GM12864 (cell line): ENCODE data around the gene UBALD2.

Source experiments
- DNase-seq: peaks from one replicate; pipeline ENCODE4 v3.0.0-alpha.2; 2011; ENCODE audit warnings: low read depth
- H3K4me3 ChIP-seq: 2 replicates; pipeline ENCODE4 v1.5.1; 2011; ENCODE audit warnings: mild to moderate bottlenecking, low read depth, low read length, control low read depth
- TF ChIP-seq, protein P1 (sequence below): IDR thresholded peaks from 2 replicates; pipeline ENCODE4 v1.5.1; 2011; ENCODE audit warnings: low read depth, mild to moderate bottlenecking, moderate library complexity, low read length, control low read depth, inconsistent platforms; ENCODE audit errors: missing control alignments

UBALD2 gene

DNA sequence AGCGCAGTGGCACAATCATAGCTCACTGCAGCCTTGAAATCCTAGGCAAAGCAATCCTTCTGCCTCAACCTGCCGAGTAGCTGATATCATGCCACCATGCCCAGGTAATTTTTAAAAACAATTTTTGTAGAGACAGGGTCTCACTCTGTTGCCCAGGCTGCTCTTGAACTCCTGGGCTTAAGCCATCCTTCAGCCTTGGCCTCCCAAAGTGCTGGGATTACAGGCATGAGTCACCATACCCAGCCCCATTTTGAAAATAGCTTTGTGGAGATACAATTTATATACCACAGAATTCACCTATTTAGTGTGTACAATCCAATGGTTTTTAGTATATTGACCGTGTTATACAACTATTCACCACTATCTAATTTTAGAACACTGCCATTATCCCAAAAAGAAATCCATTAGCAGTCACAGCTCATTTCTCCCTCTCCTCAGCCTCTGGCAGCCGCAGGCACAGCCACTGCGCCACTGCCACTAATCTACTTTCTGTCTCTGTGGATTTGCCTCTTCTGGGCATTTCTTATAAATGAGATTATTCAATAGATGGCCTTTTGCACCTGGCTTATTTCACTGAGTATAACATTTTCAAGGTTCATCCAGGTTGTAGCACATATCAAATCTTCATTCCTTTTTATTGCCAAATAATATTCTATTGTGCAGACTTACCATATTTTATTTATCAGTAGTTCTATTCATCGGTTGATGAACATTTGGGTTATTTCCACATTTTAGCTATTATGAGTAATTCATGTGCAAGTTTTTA lies 31.4 kb upstream of the UBALD2 start:
- TF ChIP-seq, protein P1, sequence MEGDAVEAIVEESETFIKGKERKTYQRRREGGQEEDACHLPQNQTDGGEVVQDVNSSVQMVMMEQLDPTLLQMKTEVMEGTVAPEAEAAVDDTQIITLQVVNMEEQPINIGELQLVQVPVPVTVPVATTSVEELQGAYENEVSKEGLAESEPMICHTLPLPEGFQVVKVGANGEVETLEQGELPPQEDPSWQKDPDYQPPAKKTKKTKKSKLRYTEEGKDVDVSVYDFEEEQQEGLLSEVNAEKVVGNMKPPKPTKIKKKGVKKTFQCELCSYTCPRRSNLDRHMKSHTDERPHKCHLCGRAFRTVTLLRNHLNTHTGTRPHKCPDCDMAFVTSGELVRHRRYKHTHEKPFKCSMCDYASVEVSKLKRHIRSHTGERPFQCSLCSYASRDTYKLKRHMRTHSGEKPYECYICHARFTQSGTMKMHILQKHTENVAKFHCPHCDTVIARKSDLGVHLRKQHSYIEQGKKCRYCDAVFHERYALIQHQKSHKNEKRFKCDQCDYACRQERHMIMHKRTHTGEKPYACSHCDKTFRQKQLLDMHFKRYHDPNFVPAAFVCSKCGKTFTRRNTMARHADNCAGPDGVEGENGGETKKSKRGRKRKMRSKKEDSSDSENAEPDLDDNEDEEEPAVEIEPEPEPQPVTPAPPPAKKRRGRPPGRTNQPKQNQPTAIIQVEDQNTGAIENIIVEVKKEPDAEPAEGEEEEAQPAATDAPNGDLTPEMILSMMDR = no peak
- H3K4me3 ChIP-seq = no peak overlapping the region
- DNase-seq = no peak

DNA sequence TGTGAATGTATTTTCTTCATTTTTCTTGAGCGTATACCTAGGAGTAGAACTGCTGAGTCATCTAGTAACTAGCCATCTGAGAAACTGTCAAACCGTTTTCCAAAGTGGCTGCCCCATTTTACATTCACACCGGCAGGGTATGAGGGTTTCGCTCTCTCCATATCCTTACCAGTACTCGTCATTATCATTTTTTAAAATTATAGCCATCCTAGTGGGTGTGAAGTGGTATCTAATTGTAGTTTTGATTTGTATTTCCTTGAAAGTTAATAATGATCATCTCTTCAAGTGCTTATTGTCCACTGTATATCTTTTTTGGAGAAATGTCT lies 30.8 kb upstream of the UBALD2 start:
- DNase-seq = peak; percentile 39
- TF ChIP-seq, protein P1 = no peak
- no peak overlapping the region for H3K4me3 ChIP-seq

DNA sequence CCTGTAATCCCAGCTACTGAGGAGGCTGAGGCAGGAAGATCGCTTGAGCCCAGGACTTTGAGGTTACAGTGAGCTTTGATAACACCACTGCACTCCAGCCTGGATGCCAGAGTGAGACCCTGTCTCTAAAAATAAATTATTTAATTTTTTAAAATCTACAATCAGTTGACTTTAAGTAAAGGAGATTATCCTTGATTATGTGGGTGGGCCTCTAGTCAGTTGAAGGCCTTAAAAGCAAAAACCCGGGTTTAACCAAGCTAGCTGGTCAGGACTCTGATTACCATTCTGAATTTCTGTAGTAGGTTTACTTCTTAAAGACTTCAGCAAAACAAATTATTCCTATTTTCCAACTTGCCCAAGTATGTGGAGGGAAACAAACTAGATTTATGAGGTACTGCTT lies 29.3 kb upstream of the UBALD2 start:
- no peak overlapping the region for H3K4me3 ChIP-seq
- DNase-seq = no peak
- TF ChIP-seq, protein P1 = no peak

GRCh38 chr17:76236603-76237002 lies 28.5 kb upstream of the UBALD2 start:
- no peak overlapping the region for H3K4me3 ChIP-seq
- no peak for DNase-seq
- TF ChIP-seq, protein P1 = no peak

GRCh38 chr17:76237859-76238313 lies 27.3 kb upstream of the UBALD2 start:
- no peak overlapping the region for H3K4me3 ChIP-seq
- TF ChIP-seq, protein P1 = no peak
- DNase-seq = no peak

DNA sequence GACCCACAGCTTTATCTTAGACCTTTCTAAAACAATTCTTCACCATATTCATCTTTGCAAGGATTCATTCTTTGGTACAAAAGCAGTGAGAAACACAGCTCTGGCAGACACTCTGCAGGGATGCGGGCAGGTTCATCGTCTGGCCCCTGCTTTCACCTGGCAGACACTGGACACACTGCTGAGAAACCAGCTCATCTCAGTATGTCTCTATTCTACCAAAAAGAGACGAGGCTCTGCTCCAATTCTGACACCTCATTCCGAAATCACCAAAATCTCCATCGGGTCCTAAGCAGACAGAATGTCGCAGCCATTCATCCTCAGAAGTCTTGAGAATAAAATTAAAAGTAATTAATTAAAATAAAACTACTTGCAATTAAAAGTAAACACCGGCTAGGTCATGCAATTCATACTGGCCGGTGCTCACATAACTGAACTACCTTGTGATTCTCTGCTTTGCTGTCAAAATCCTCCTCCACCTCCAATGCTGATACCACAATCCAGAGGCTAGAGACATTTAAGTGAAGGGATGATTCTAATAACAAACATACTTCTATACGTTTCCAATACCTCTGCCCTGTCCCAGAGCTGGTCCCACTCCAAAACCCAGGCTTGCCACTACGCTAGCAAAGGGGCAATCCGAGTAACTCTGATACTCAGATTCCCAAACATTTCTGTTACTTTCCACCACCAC lies 26.2 kb upstream of the UBALD2 start:
- no peak for DNase-seq
- TF ChIP-seq, protein P1 = no peak
- H3K4me3 ChIP-seq = no peak overlapping the region; the same call in 1 of the 2 replicates
